ENCODE results near the gene SMAP2.
"Not testable (repeated sequence)": the region's sequence is repeated elsewhere in the genome, so short reads cannot be mapped to it uniquely, and the experiment has no call there.

SMAP2 gene

DNA sequence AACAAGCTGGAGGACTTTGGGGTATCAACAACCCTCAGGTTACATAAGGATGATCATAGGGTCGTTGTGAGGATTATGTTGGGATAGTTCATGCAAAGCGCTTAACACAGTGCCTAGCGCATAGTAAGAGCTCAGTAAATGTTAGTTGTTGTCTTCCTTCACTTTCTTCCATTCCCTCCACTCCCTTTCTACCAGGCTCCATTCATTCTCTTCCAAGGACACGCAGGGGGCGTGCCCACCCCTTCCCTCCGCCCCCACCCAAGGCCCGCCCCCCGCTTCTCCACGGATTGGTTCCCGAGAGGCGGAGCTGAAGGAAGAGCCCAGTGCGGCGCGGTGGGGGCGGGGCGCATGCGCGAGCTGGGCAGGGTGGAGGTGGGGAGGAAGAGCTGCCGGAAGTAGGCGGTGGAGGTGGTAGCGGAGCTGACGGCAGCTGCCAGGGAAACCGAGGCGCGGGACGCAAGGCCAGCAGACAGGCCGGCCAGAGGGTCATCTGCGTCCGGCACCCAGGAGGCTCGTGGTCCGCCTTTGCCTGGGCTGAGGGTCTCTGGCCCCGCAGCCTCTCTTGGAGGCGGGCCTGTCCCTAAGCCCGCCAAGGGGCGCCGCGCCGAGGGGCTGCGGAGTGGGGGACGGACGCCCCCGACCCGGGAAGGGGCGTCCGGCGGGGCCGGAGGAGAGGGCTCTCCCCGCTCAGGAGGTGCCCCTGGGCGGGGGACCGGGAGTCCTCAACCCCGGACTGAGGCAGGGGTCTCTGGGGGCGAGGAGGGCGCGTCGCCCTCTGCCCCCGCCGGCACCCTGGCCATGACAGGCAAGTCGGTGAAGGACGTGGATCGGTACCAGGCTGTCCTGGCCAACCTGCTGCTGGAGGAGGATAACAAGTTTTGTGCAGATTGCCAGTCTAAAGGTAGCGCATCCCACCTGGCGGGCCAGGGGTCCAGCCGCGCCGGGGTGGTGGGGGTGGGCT lies at the start of gene SMAP2:
TSS of gene SMAP2 (plus strand) at position 405 of the 961 bp plus-strand sequence. CDS start at position 799, 394 bp downstream.
- peak; percentile 99 for DNase-seq (ENCODE audit: low read depth, low spot score)

- DNase-seq (ENCODE audit: low read depth, low spot score): not testable (repeated sequence)
Observed at GRCh38 chr1:40331403-40331802, 42.1 kb upstream of the SMAP2 start.

- DNase-seq (ENCODE audit: low read depth, low spot score): no peak
Observed at GRCh38 chr1:40332695-40333094, 40.8 kb upstream of the SMAP2 start.

GRCh38 chr1:40337443-40337842 lies 36.1 kb upstream of the SMAP2 start:
- DNase-seq (ENCODE audit: low read depth, low spot score): no peak

GRCh38 chr1:40338745-40339419 lies 34.6 kb upstream of the SMAP2 start:
- peak; percentile 92 for DNase-seq (ENCODE audit: low read depth, low spot score)

DNA sequence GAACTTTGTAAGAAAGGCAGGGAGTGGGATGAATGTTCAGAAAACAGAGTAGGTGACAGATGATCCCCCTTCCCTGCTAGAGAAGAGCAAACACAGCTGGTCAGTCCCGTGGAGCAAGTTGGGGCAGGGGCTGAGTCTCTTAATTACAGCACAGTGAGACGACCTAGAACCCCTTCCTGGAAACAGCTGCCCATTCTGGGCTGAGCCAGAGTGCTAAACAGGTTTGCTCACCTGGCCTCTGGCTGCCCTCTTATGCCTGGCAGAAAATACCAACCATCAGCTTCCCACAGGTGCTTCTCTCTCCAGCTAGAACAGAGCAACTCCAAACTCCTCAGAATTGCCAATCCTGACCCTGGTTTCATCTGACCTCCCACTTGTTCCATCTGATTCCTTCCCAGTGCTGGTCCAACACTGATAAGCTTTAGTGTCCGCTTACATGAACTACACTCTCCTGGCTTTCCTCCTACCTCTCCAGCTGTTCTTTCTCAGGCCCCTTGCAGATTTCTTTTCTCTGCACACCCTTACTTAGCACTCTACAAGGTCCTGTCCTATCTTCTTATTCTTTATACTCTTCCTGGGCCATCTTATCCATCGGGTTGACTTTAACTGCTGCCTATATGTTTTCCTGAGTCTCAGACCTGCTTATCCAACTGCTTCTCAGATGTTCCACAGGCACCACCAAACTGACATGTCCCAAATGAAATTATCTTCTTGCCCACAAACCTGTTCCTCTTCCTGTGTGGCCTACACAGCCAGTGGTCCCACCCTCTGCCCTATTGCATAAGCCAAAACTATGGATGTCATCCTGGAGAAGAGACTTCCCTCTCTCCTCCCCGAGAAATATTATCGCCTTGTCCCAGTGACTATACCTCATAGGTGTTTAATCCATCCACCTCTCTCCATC lies 33.9 kb upstream of the SMAP2 start:
- no peak for DNase-seq (ENCODE audit: low read depth, low spot score)

GRCh38 chr1:40341491-40342380 lies 31.8 kb upstream of the SMAP2 start:
- DNase-seq (ENCODE audit: low read depth, low spot score): no peak

DNA sequence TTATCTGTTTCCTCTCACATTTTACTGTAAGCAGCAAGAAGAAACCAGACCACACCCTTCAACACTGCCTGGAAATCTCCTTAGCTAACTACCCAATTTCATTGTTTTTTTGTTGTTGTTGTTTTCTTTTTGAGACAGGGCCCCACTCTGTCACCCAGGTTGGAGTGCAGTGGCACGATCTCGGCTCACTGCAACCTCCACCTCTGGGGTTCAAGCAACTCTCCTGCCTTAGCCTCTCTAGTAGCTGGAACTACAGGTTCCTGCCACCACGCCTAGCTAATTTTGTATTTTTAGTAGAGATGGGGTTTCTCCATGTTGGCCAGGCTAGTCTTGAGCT lies 31.2 kb upstream of the SMAP2 start:
- not testable (repeated sequence) for DNase-seq (ENCODE audit: low read depth, low spot score)

GRCh38 chr1:40344597-40344996 lies 28.9 kb upstream of the SMAP2 start:
- peak; percentile 28 for DNase-seq (ENCODE audit: low read depth, low spot score)

- no peak for DNase-seq (ENCODE audit: low read depth, low spot score)
Observed at GRCh38 chr1:40350391-40350790, 23.1 kb upstream of the SMAP2 start.

DNA sequence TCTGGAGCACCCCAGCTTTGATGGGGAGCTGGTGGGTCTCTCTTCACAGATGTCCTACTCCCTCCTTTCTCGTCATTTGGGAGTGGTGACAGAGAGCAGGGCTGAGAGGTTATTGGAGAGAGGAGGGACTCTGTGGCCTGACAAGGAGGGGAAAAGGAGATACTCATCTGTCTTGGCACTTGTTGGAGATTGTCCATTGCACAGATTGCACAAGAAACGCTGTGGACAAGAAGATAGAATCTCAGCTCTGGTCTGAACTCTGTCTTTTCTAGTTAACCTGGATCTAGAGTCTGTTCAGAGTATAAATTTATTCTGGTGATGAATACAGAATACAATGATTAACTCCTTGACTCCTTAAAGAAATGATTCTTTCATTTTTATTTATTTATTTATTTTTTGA lies 22.4 kb upstream of the SMAP2 start:
- DNase-seq (ENCODE audit: low read depth, low spot score): no peak

GRCh38 chr1:40352126-40352525 lies 21.4 kb upstream of the SMAP2 start:
- no peak for DNase-seq (ENCODE audit: low read depth, low spot score)

GRCh38 chr1:40353082-40353481 lies 20.4 kb upstream of the SMAP2 start:
- no peak for DNase-seq (ENCODE audit: low read depth, low spot score)

DNA sequence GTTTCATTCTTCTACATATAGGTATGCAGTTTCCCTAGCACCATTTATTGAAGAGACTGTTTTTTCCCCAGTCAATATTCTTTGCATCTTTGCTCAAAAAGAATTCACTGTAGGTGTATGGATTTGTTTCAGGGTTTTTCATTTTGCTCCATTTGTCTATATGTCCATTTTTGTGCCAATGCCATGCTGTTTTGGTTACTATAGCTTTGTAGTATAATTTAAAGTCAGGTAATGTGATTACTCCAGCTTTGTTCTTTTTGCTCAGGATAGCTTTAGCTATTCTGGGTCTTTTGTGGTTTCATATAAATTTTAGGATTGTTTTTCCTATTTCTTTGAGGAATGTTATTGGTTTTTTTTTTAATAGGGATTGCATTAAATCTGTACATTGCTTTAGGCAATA lies 15.9 kb upstream of the SMAP2 start:
- DNase-seq (ENCODE audit: low read depth, low spot score): no peak

- DNase-seq (ENCODE audit: low read depth, low spot score): no peak
Observed at GRCh38 chr1:40360631-40361030, 12.9 kb upstream of the SMAP2 start.

DNA sequence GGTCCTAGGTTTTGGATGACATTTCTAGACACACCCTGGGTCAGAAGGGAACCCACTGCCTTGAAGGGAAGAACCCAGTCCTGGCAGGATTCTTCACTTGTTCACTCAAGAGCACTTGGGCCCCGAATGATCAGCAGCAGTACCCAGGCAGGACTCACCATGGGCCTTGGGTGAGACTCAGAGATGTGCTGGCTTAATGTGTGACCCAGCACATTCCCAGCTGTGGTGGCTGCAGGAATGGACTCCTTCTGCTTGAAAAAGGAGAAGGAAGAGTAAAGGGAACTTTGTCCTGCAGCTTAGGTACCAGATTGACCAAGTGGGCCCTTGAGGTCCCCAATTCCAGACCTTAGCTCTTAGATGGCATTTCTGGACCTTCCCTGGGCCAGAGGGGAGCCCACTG lies 12.3 kb upstream of the SMAP2 start:
- no peak for DNase-seq (ENCODE audit: low read depth, low spot score)

DNA sequence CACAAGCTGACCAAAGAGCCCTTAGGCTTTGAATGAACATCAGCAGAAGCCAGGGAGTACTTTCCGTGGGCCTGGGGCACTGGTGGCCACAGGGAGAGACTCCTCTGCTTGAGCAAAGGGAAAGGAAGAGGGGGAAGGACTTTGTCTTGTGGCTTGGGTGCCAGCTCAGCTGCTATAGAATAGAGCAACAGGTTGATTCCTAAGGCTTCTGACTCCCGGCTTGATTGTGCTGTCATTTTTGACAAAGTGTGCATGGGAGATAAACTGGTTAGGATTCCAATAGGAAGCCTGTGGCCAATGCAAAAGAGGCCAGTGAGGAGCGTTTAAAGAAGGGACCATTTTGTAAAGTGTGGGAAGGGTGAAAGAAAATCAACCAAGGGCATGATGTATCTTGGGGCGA lies 11.9 kb upstream of the SMAP2 start:
- DNase-seq (ENCODE audit: low read depth, low spot score): no peak

DNA sequence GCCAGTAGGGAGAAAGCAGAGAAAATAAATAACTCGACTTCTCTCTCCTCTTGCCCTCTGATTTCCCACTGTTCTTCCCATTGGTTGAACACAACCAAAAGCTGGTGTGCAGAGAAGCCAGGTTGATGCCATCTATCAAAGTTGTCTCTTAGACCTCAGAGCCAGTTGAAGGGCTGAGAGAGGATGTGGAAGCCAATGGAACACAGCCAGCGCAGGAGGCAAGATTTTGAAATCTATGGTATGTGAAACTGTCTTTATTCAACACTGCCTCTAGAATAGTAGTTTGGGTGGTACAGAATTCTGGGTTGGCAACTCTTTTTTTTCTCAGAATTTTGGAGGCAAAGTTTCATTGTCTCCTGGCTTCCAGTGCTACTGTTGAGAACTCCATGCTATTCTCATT lies 11.3 kb upstream of the SMAP2 start:
- DNase-seq (ENCODE audit: low read depth, low spot score): no peak

DNA sequence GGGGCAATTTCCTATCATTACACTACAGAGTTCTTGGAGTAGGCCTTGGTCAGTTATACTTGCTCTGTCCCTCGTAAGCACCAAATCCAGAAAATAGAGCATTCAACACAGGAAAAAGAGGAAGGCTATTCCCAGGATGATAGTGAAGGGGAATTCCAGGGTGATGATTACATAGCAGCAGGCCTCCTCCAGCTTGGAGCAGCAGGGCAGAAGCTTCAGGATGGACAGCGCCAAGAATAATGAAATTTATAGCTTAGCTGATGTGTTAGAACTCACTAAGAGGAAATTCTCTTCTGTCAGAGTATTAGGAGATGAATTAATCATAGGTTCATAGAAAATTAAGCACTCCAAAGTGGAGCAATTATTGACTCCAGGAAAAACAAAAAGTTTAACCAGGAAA lies 10.8 kb upstream of the SMAP2 start:
- peak; percentile 21 for DNase-seq (ENCODE audit: low read depth, low spot score)

DNA sequence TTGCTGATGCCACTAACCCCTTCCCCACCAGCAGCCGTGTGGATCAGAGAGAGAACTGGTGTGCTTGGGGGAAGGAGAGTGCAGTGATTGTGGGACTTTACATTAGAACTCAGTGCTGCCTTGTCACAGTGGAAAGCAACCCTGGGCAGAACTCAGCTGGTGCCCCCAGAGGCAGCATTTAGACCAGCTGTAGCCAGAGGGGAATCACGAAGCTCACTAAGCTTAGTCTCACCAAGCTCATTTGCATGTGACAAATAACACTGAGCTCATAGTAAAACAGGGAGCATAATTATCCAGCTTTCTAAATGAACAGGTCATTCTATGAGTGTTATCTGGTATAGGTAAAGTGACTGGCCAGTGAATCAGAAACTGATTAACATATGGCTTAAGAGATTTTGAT lies 9.8 kb upstream of the SMAP2 start:
- DNase-seq (ENCODE audit: low read depth, low spot score): peak; percentile 29

DNA sequence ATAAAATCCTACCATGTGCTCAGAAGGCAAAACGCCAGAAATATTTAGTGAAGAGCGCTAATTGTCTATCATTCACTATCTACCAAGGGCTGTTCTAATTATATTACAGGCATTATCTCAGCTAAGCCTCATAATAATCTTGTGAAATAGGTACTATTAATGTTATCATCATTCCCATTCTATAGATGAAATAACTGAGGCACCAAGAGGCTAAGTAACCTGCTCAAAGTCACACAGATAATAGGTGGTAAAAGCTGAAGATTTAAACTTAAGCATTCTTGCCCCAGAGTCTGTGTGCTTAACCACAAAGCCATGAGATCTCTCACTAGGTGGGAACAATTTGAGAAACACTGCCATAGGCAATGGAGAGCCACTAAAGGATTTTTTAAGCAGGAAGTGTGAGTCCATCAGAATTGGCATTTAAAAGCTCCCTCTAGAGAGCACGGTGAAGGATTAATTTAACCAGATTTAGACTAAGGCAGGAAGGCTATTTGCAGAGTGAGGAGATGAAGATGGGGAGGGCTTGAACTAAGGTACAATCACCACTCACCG lies 1.7 kb upstream of the SMAP2 start:
- DNase-seq (ENCODE audit: low read depth, low spot score): no peak

All from astrocyte of the hippocampus (primary cell).